ENCODE data around the gene FOCAD. TPM values are rescaled to one million over a fixed set of nuclear protein-coding genes. Genes with fewer than 3 reads are reported as not detected.
A peak's percentile ranks its signal among the peaks of the same experiment; 100 is the strongest.

Gene FOCAD
- total RNA-seq, 4 donors from 2014 or later, result 15.7 to 39.9 (median 25.4) TPM

DNA sequence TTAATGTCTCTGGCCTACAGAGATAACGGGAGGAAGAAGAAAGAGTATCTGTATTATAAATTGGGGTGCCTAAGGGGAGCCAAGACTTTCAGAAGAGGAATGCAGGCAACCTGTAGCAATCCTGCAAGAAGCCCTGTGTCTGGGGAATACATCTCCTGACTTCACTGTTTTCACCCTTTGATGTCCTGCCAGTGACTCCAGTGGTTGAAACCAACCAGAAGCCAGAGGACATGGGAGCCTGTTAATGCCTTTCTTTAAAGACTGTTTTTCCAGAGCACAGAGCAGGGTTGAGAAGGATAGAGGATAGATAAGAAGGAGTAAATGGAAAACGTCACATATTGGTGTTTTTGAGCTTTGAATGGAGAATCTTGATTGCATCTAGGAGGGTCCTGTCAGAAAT, 196.2 kb downstream of the FOCAD start:
- Histone ChIP-seq H3K27ac (no peak overlapping the region), H3K4me3 (no peak overlapping the region), H3K36me3 (peaks cover 0 to 17% (median 0%) of the 10 kb centered on the region in 3 donors), H3K27me3 (no peaks in the 10 kb centered on the region), H3K9me3 (no peaks in the 10 kb centered on the region), H3K4me1 (no peaks in the 10 kb centered on the region)
- WGBS, 2 donors, result 81 to 87% methylated on average over 2 of the region's 2 CpGs
- TF ChIP-seq POLR2A (IDR thresholded peaks at IDR 0.05) (no peak), EP300 (IDR thresholded peaks at IDR 0.05) (no peak)
- TF ChIP-seq, protein P1, sequence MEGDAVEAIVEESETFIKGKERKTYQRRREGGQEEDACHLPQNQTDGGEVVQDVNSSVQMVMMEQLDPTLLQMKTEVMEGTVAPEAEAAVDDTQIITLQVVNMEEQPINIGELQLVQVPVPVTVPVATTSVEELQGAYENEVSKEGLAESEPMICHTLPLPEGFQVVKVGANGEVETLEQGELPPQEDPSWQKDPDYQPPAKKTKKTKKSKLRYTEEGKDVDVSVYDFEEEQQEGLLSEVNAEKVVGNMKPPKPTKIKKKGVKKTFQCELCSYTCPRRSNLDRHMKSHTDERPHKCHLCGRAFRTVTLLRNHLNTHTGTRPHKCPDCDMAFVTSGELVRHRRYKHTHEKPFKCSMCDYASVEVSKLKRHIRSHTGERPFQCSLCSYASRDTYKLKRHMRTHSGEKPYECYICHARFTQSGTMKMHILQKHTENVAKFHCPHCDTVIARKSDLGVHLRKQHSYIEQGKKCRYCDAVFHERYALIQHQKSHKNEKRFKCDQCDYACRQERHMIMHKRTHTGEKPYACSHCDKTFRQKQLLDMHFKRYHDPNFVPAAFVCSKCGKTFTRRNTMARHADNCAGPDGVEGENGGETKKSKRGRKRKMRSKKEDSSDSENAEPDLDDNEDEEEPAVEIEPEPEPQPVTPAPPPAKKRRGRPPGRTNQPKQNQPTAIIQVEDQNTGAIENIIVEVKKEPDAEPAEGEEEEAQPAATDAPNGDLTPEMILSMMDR (IDR thresholded peaks at IDR 0.05), result no peak
- no peak for DNase-seq (ENCODE audit: low spot score in 2 of 2)

DNA sequence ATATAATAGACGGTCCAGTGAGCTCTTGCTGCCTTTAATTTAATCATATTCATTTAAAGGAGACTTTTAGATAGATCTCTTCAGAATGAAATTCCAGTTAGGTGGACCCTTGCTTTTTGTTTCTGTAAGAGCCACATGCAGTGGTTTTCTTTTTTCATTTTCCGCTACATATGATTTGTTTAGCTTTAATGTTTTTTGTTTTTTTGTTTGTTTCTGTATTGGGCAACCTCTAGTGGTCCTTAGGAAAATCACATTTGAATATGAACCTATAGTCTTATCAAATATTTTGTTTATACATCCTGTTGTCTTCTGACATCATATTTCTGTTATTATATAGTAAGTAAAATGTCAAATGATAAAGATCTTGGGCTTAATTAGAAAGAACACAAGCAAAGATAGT, 196.6 kb downstream of the FOCAD start:
- TF ChIP-seq POLR2A (IDR thresholded peaks at IDR 0.05) (no peak), EP300 (IDR thresholded peaks at IDR 0.05) (no peak)
- TF ChIP-seq, protein P1 (IDR thresholded peaks at IDR 0.05), result no peak
- H3K9me3 ChIP-seq, result no peaks in the 10 kb centered on the region
- H3K4me3 ChIP-seq, result no peak overlapping the region
- 91 to 95% methylated on average over 2 of the region's 2 CpGs for WGBS, 2 donors
- no peaks in the 10 kb centered on the region for H3K4me1 ChIP-seq
- H3K36me3 ChIP-seq, result peaks cover 0 to 17% (median 0%) of the 10 kb centered on the region in 3 donors
- H3K27ac ChIP-seq, result no peak overlapping the region
- no peaks in the 10 kb centered on the region for H3K27me3 ChIP-seq
- DNase-seq (ENCODE audit: low spot score in 2 of 2), result no peak

DNA sequence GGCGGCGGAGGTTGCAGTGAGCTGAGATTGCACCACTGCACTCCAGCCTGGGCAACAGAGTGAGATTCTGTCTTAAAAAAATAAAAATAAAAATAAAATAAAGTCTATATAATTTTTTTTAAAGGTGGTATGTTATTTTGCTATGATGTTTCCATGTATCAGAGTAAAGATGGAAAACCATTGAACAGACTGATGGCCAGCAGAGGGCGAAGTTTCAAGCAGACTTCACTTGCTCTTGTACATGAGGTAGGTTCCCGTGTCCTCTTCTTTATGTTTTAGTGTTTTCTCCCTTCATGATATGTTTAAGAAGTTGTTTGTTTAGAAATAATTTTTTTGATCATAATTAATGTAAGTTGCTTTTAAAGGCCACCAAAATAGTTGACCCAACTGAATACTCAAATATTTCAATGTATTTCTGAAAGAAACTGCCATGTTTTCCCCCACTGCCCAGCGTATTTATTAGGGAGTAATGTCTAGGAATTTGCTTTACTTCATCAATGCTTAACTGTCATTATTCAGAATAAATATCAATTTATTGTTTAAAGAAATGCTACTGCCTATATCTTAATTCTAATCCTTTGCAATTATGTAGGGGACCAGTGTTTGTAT, 201.0 kb downstream of the FOCAD start:
- Histone ChIP-seq H3K27ac (no peak overlapping the region), H3K36me3 (peaks cover 0 to 17% (median 0%) of the 10 kb centered on the region in 3 donors), H3K9me3 (no peaks in the 10 kb centered on the region), H3K4me1 (no peaks in the 10 kb centered on the region), H3K27me3 (no peaks in the 10 kb centered on the region), H3K4me3 (no peak overlapping the region)
- WGBS, 2 donors, result 71 to 80% methylated on average over 5 of the region's 5 CpGs
- no peak for TF ChIP-seq EP300 (IDR thresholded peaks at IDR 0.05)
- TF ChIP-seq, protein P1 (IDR thresholded peaks at IDR 0.05), result peak in 4 of 5 experiments; percentile 29 to 56 (median 42)
- TF ChIP-seq POLR2A (IDR thresholded peaks at IDR 0.05), result no peak
- peak; percentile 26 to 65 for DNase-seq (ENCODE audit: low spot score in 2 of 2)

DNA sequence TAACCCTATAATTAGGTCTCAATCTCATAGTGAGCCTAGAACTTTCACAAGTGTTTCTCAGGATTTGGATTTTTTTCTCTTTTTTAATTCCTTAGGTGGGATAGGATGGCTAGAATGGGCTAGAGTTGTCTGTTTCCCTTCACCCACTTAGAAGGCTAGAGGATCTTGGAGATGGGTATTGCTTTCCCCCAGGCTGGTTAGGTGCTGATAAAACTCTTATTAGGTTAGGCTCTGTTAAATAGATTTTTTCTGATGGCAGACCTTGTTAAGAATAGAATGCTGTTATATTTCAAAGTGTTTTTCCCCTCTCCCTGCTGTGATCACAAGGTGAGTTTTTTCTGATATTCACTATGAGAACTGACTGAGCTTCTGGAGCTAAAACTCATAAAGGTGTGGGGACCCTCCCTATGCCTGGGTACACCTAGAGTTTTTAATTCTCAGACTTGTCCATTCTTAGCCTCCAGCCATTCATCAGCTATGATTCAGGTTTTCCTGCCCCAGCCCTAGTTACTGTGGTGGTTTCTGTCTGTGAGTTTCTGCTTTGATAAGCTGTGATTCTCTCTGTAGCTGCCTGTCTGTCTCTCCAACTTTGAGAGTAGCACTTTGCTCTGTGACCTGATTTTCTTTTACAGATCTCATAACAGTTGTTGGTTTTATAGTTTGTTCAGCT, 215.0 kb downstream of the FOCAD start:
- Histone ChIP-seq H3K9me3 (no peaks in the 10 kb centered on the region), H3K27ac (no peak overlapping the region), H3K4me1 (no peaks in the 10 kb centered on the region), H3K4me3 (no peak overlapping the region), H3K36me3 (no peaks in the 10 kb centered on the region), H3K27me3 (no peaks in the 10 kb centered on the region)
- TF ChIP-seq EP300 (IDR thresholded peaks at IDR 0.05) (no peak), POLR2A (IDR thresholded peaks at IDR 0.05) (no peak)
- TF ChIP-seq, protein P1 (IDR thresholded peaks at IDR 0.05), result no peak
- DNase-seq (ENCODE audit: low spot score in 2 of 2), result no peak

DNA sequence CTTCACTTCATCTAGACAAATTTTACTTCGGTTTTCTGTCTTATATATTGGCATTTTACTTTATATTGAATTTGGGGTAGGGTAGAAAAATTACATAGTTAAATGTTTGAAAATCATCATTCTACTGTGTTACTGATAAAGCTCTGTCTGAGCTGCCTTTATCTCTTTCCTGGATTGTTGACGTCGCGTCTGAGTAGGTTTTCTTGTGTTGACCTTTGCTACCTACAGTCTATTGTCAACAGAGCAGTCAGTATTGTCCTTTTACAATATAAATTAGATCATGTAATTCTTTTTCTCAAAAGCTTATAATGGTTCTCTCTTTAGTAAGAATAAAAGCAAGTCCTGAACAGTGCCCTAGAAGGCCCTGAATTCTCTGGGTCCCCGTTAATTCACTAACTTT, 219.2 kb downstream of the FOCAD start:
- no peak for DNase-seq (ENCODE audit: low spot score in 2 of 2)
- TF ChIP-seq EP300 (IDR thresholded peaks at IDR 0.05), result no peak
- TF ChIP-seq, protein P1 (IDR thresholded peaks at IDR 0.05), result no peak
- Histone ChIP-seq H3K36me3 (no peaks in the 10 kb centered on the region), H3K4me1 (no peaks in the 10 kb centered on the region), H3K4me3 (no peak overlapping the region), H3K27me3 (no peaks in the 10 kb centered on the region), H3K9me3 (no peaks in the 10 kb centered on the region), H3K27ac (no peak overlapping the region)
- WGBS, 2 donors, result 66 to 68% methylated on average over 5 of the region's 5 CpGs
